HG03095 (cell line): ENCODE data around the gene MSX2.

ENCODE experiments used
- ATAC-seq: cut with Tn5 transposase; IDR thresholded peaks from one replicate; pipeline ENCODE4 v1.9.1; 2021; ENCODE audit warnings: moderate library complexity; ENCODE audit not compliant: unreplicated experiment

Gene MSX2

DNA sequence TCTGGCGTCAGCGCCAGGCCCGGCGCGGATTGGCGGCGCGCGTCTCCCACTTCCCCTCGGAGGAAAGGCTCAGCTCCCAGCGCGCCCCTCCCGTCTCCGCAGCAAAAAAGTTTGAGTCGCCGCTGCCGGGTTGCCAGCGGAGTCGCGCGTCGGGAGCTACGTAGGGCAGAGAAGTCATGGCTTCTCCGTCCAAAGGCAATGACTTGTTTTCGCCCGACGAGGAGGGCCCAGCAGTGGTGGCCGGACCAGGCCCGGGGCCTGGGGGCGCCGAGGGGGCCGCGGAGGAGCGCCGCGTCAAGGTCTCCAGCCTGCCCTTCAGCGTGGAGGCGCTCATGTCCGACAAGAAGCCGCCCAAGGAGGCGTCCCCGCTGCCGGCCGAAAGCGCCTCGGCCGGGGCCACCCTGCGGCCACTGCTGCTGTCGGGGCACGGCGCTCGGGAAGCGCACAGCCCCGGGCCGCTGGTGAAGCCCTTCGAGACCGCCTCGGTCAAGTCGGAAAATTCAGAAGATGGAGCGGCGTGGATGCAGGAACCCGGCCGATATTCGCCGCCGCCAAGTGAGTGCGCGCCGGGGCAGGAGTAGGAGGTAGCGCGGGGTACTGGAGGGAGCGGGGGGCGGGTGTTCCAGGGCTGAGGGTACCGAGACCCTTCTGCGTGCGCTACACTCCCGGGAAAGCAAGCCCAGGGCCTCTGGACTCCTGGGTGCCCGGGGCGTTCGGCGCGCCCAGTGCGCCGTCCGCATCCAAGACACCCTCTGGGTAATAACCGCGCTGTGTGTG is at the start of gene MSX2:
MSX2 (plus strand) TSS at position 99 of the 777 bp plus-strand sequence; CDS start at position 177, 78 bp downstream.
- ATAC-seq: no peak

GRCh38 chr5:174675110-174675509 is 49.3 kb upstream of the MSX2 start:
- ATAC-seq: no peak

DNA sequence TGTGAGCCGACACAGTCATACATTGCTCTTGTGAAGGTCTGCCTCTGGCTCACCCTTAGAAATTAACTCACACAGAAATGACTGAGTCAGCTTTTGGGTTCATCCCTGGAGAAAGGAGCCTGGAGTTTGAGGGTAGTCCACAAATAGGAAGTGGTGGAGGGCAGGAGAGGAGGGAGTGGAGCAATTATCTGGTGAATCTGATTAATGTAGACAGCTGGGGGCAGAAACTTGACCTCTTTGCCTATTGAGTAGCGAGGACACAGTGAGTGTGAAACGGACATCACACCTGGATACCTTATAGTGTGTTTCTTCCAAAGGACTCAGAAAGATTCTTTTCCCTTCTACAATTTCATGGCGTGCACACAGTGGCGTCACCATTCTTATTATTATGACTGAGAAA is 48.5 kb upstream of the MSX2 start:
- no peak for ATAC-seq

- no peak for ATAC-seq
Observed at GRCh38 chr5:174678107-174678506, 46.3 kb upstream of the MSX2 start.

- no peak for ATAC-seq
Observed at GRCh38 chr5:174680901-174681565, 43.3 kb upstream of the MSX2 start.

- no peak for ATAC-seq
Observed at GRCh38 chr5:174687503-174687902, 36.9 kb upstream of the MSX2 start.

DNA sequence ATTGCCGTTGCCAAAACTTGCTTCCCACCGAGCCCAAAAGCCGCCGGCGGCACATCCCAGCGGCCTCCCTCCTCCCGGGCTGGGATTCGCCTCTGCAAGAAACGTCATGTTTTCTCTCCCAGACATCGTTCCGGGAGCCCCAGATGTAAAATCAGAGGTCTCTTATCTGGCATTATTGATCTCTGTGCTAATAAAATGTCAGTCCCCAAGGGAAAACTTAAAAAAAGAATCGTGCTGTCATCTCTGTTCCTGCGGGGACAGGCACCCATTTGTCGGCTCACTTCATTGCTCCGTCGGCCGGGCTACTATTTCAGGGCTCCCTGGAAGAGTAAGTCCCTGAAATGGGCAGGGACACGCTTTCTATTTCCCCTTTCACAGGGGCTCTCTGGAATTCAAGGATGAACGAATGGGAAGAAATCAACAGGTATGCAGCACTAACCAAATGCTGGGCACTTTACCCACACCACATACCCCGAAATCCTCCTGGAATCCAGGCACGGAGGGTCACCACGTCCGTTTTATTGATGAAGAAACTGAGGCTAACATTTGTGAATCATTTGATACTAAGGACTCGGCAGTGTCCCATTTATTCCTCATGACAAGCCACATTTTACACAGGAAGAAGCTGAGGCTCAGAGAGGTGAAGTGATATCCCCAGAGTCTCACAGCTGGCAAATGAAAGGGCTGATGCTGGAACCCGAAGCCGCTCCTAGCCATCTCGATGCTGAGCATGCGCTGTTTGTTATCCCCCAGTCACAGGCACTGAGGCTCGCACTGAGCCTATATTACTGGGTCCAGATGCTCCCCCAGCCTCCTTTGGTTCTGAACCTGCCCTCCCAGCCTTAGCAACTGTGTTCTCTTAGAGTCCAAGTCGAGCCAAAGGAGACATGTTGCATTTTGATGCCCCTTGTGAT is 35.7 kb upstream of the MSX2 start:
- ATAC-seq: no peak

DNA sequence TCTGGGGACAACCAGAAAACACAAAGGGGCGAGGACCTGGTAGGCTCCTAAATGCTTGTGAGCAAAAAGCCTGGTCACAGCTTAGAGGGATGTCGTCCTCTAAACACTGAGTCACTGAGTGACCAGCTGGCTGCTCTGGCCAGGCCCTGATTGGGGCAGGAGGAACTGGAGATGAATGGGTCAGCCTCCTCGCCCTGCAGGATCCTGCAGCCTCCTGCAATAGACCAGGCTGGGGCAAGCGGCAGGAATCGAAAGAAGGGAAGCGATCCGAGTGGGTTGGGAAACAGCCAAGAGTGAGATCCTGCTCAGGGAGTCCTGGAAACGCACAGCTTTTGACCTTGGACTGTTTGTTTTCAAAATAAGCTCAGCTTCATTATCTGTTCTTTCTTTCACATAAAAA is 34.1 kb upstream of the MSX2 start:
- no peak for ATAC-seq

- no peak for ATAC-seq
Observed at GRCh38 chr5:174692381-174692780, 32.0 kb upstream of the MSX2 start.

DNA sequence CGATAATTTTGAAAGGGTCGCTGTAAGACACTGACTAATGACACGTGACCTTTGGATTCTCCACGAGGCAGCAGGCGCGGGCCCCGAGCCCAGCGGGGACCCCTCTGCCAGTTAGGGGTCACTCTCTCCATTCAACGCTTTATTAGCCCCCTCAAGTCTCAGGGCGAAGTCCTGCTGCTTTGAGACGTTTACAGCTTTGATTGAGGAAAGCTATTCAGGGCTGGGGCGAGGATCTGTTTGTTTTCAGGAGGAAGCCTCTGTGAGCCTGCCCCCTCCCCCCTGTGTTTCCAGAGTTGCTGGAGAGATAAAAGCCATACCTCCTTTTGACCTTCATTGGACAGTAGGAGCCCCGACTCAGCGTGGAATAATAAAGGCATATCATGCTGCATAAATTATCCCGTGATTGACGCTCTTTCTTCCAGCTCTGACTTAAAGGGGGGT is 31.4 kb upstream of the MSX2 start:
- ATAC-seq: no peak

- ATAC-seq: no peak
Observed at GRCh38 chr5:174693697-174694385, 30.5 kb upstream of the MSX2 start.

DNA sequence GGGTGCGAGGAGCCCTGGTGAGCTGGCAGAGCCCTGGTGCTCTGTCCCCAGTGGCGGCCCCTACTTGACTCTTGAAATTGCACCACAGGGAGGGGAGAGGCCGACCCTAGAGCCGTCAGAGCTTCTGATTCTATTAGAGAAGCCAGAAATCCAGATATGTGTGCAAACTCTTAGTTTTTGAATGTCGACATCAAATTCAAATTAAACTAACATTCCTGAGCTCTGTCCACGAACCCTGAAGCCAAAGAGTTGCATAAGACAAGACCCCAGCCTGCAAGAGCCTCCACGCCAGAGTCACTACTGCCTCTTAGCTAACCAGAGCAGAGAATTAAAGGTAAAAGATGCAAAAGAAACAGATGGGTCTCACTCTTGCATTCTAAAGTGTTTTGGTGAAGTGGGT is 29.8 kb upstream of the MSX2 start:
- no peak for ATAC-seq

DNA sequence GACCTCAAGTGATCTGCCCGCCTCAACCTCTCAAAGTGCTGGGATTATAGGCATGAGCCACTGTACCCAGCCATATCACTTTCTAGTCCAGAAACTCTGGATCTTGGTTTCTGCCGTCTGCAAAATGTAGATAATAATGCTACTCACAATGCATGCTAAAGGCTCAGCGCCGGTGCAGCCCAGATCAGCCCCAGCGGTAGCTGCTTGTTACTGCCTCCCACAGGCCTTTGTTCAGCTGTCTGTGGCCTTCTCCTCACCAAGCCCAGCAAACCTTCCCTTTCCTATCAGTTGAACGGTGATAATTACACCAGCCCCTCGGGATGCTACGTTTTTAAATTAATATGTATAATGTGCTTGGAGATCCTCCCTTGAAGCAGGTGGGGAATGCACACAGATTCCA is 26.2 kb upstream of the MSX2 start:
- no peak for ATAC-seq

- ATAC-seq: no peak
Observed at GRCh38 chr5:174699131-174699530, 25.3 kb upstream of the MSX2 start.

GRCh38 chr5:174706997-174707572 is 17.3 kb upstream of the MSX2 start:
- ATAC-seq: no peak

DNA sequence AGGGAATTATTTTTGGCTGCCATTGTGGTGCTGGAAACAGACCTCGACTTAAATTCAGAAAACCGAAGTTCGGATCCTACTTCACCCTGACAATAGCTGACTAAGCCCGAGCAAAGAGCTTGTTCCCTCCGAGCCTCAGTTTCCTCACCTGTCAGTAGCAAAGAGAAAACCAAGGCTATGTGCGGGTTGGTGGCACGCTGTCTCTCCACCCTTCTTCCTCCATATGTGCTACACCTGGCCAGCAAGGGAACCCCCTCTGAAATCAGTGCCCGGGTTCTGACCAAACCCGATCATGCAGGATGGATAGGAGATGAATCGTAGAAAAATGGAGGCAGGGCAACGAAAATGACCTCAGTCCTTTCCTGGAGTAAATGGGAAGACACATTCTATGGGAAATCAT is 16.7 kb upstream of the MSX2 start:
- ATAC-seq: no peak

GRCh38 chr5:174708476-174709207 is 15.7 kb upstream of the MSX2 start:
- ATAC-seq: no peak

DNA sequence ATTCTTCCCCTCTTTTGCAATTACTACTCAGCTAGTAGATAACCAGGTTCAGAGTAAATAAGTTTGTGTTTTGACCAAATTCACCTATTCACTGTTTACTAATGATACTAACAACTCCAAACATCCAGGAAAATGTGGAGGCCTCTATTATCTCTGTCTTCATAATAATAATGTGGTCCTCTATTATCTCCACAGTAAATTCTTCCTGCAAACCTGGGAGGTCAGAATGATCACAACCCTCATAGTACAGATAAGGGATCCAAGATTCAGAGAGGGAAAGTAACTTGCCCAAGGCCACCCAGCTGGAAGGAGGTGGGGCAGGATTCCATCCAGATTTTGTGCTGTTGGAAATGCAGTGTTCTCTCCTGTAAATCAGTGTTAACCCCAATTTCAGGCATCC is 9.6 kb upstream of the MSX2 start:
- ATAC-seq: no peak

- ATAC-seq: no peak
Observed at GRCh38 chr5:174715804-174716203, 8.6 kb upstream of the MSX2 start.
